Activated CD8-positive, alpha-beta memory T cell treated with anti-CD3 and anti-CD28 coated beads, Interleukin-2, amount 50 U/mL, for 1 hour (primary cell): ENCODE results near the gene CAMKV.
A peak's percentile ranks its signal among the peaks of the same experiment; 100 is the strongest.
"Not testable (repeated sequence)": the region's sequence is repeated elsewhere in the genome, so short reads cannot be mapped to it uniquely, and the experiment has no call there.

Experiments
- DNase-seq: peaks from one replicate; pipeline ENCODE4 v3.0.0-alpha.2; 2020; ENCODE audit errors: extremely low read depth

CAMKV gene

GRCh38 chr3:49855662-49856061 is 14.0 kb downstream of the CAMKV start:
- DNase-seq: no peak

- DNase-seq: no peak
Observed at GRCh38 chr3:49845694-49846093, 24.0 kb downstream of the CAMKV start.

- DNase-seq: no peak
Observed at GRCh38 chr3:49844464-49845183, 25.1 kb downstream of the CAMKV start.

GRCh38 chr3:49842843-49843517 is 26.7 kb downstream of the CAMKV start:
- no peak for DNase-seq

GRCh38 chr3:49841806-49842205 is 27.9 kb downstream of the CAMKV start:
- no peak for DNase-seq

- no peak for DNase-seq
Observed at GRCh38 chr3:49841126-49841696, 28.5 kb downstream of the CAMKV start.

GRCh38 chr3:49840388-49840787 is 29.3 kb downstream of the CAMKV start:
- DNase-seq: no peak

GRCh38 chr3:49839193-49839809 is 30.4 kb downstream of the CAMKV start:
- peak; percentile 62 for DNase-seq

GRCh38 chr3:49831341-49831740 is 38.4 kb downstream of the CAMKV start:
- DNase-seq: no peak

GRCh38 chr3:49826016-49826415 is 43.7 kb downstream of the CAMKV start:
- no peak for DNase-seq

GRCh38 chr3:49823131-49823530 is 46.6 kb downstream of the CAMKV start:
- not testable (repeated sequence) for DNase-seq

GRCh38 chr3:49813497-49814174 is 56.1 kb downstream of the CAMKV start, which contains the start of gene UBA7:
UBA7 (minus strand) TSS chr3:49813953; CDS start chr3:49813787, 166 bp downstream.
- no peak for DNase-seq

- DNase-seq: no peak
Observed at GRCh38 chr3:49812916-49813496, 56.7 kb downstream of the CAMKV start.
